Activated CD8-positive, alpha-beta memory T cell treated with anti-CD3 and anti-CD28 coated beads, Interleukin-2, amount 50 U/mL, for 1 hour (primary cell): ENCODE results near the gene GALR2.
"Not testable (repeated sequence)": the region's sequence is repeated elsewhere in the genome, so short reads cannot be mapped to it uniquely, and the experiment has no call there.

ENCODE experiments used
- DNase-seq: peaks from one replicate; pipeline ENCODE4 v3.0.0-alpha.2; 2020; ENCODE audit errors: extremely low read depth

The GALR2 gene, protein sequence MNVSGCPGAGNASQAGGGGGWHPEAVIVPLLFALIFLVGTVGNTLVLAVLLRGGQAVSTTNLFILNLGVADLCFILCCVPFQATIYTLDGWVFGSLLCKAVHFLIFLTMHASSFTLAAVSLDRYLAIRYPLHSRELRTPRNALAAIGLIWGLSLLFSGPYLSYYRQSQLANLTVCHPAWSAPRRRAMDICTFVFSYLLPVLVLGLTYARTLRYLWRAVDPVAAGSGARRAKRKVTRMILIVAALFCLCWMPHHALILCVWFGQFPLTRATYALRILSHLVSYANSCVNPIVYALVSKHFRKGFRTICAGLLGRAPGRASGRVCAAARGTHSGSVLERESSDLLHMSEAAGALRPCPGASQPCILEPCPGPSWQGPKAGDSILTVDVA

DNA sequence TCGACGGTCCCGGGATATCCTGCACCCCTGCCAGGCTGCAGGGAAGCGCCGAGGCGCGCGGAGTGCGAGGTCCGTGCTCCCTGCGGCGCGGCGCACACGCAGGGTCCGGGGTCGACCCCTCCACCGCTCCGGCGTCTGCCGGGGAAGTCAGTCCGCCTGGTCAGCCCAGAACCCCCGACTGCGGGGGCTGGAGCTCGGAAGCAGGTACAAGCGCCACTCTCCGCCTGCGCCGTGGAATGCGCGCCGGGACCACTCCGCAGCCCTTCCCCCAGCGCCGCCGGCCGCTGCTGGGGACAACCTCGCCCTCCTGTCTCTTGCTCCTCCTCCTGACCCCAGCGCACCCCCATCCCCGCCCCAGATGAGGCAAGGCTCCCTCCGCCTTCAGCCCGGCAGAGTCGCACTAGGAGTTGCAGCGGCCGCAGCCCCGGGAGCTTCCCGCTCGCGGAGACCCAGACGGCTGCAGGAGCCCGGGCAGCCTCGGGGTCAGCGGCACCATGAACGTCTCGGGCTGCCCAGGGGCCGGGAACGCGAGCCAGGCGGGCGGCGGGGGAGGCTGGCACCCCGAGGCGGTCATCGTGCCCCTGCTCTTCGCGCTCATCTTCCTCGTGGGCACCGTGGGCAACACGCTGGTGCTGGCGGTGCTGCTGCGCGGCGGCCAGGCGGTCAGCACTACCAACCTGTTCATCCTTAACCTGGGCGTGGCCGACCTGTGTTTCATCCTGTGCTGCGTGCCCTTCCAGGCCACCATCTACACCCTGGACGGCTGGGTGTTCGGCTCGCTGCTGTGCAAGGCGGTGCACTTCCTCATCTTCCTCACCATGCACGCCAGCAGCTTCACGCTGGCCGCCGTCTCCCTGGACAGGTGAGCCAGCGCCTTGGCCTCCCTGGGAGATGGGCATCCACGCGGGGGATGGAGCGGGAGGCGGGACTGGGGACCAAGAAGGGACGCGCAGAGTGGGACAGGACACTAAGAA is at the start of gene GALR2:
TSS of gene GALR2 (plus strand) at position 392 of the 974 bp plus-strand sequence. CDS start at position 495, 103 bp downstream.
- no peak for DNase-seq

DNA sequence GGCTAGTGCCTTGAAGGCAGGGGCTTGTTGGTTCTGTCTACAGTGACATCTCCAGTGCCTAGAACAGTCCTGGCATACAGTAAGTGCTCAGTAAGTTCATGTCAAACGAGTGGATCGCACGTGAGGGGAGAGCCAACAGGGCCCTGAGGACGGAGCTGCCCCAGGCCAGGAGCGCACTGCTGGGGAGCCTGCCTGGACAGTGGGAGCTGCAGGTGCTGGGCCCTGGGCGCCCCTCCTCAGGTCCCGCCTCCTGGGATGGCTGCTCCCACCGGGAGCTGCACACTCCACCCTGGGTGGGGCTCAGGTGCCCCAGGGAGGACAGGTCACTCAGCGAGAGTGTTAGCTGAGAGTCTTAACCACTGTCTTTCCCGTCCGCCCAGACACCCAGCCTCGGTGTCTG is 49.3 kb upstream of the GALR2 start:
- DNase-seq, result no peak

DNA sequence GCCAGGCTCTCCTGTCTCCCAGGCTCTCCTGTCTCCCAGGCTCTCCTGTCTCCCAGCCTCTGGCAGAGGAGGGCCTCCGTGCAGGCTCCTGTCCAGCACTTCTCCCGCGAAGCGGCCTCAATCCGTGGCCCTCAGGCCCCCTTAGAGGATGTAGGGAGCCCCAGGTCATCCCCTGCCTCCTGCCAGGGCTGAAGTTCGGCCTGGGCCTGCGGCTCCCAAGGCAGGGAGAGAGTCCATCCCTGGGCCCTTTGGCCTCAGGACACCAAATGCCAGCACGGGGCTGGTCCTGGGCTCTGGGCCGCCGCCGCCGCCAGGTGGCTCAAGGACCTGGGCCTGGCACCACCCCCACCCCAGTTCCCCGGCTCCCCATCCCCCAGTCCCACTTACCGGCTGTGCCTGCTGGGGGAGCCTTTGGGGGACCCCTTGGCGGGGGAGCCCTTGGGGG is 47.8 kb upstream of the GALR2 start:
- no peak for DNase-seq

DNA sequence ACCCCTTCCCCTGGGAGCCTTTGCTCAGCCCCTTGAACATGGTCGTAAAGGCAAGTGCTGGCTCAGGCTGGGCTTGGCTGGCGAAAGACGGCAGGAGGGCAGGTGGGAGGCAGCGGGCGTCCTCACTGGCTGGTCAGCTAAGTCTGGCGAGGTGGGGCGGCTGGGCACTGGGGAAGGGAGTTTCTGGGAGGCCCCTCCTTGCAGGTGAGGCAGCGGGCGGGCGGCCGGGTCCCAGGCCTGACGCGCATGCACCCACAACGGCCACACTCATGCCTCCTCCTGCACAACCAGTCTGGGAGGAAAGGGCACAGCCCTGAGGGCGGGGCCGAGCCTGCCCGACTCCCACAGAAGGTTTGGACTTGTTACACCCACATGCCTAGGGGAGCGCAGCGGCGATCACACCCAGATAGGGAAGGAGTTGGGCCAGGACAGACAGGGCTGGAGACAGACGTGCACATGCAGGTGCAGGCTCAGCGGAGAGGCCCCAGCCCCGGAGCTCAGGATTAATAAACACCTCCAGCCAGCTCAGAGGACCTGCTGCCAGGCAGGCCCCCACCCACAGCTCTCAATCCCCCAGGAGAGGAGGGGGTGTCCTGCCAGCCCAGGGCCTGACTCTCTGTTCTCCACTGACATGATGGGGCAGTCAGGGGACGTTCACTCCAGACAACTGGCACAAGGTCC is 47.3 kb upstream of the GALR2 start, which contains the start of gene EVPL:
TSS of gene EVPL (minus strand) at position 148 of the 681 bp plus-strand sequence. CDS start at position 40, 108 bp downstream.
- DNase-seq, result no peak

DNA sequence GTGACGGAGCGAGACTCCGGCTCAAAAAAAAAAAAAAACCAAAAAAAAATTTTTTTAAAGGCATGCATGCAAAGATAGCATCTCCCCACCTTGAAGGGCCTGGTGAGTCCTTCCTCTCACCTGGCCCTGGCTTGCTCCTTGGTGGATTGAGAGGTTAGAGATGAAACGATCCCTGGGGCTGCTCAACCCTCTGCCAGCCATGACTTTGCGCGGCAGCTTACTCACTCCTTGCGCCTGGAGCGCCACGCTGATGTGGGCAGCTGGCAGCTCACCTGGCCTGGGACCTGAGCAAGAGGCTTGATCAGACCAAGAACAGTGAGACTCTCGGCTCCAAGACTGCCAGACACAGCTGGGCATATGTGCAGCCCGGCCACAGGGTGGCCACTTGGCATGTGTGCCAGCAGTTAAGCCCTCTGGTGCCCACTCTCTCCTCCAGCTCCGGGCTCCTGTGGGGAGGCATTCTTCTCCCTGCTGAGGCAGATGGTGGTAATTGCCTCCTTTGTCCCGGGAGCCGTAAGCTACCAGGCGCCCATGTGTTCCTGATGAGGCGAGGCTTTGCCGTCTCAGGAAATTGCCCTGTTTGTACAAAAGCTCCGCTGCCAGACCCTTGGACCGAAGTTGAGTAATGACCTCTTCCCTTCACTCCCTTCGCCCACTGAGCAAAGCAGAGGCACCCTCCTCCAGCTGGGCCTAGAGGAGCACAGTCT is 42.4 kb upstream of the GALR2 start:
- no peak for DNase-seq

DNA sequence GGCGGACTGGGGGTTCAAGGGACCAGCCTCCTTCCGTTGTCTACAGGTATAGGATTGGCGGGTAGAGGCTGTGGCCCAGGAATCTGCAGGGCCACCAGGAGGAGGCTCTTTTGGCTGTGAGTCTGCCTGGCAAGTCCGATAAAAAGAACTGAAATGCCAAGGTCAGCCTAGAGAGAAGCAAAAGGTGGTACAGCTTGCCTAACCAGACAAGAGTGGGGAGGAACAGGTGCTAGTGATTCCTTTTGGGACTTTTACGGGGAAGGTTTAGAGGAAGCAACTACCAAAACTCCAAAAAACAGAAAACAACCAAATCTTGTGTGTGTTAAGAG is 41.8 kb upstream of the GALR2 start:
- DNase-seq, result no peak

DNA sequence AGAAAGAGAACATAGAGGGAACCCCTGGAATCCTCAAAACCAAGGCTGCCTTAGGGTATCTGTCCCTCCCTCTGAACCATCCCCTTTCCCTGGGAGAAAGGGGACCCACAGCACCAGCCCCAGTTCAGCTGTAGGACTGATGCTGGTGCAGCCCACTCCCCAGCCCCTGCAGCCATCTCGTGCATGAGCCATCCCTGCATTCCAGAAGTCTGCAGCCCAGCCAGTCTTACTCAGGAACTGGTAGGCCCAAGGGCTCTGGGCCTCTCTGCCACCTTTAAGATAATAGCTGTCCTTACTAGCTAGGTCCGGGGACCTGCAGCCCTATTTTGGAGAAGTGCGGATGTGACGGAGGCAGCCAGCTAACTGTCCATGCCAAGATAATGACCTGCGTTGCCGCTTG is 41.4 kb upstream of the GALR2 start:
- no peak for DNase-seq

DNA sequence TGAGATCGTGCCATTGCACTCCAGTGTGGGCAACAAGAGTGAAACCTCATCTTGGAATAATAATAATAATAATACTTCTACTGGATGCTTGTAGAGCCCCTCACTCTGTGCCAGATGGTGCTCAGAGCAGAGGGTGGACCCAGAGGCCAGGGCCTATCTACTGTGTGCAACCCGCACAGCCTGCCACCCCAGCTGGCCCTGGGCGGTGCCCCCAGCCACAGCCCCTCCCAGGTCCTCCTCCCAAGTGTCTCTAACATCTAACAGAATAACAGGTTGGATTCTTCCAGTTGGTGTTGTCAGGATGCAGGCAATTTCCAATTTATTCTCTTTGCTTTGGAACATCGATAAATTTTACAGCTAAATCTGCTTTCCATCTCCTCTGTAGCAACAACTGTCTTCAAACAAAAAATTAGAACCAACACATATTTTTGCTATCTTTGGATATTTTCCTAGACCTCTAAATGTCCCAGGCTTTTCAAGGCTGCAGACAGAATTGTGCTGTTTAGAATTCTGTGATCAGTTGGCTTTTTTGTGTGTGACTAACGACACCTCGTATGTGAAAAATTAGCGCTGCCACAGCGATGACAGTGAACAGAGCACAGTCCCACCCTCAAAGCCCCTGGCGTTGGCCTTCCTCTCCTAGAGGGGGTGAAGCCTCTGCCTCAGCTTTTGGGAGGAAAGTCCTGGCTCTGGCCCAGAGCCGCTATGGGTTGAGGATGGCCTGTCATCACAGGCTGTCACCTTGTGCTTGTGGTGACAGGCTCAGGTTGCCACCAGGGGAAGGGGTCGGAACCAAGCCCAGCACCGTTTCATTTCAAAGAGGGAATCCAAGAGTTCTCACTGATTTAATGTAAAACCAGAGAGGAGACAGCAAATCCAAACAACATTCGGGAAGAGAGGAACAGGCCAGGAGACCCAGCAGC is 39.9 kb upstream of the GALR2 start:
- no peak for DNase-seq

DNA sequence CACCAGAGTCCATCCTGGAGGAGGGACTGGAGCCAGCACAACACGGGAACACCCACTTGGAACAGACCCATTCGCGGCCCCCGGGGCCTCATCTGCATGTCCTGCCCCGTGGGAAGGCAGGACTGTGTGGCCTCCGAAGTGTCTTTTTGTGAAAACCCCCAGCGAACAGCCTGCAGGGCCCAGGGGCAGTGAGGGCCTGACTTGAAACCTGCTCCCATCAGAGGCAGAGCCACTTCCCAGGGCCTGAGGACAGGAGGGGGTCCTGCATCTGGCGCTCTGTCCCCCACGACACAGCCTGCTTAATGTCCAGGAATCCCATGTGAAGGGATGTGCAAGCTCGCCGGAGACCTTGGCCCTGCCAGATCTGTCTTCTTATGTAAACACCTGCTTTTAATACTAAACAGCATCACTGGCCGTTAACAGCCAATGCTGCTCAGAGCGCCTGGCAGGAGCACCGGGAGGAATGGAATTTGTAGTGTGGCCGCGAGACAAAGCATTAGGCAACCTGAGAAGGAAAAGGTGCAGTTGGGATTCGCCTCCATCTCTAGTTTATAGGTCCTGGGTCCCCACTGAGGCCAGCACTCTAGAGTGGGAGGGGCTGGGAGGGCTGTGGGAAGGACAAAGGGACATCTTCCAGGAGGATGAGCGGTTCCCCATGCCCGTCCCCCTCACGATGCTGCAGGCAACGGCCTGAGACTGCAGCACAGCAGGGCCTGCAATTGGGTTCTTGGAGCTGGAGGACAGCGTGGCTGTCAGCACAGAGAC is 37.9 kb upstream of the GALR2 start:
- no peak for DNase-seq

DNA sequence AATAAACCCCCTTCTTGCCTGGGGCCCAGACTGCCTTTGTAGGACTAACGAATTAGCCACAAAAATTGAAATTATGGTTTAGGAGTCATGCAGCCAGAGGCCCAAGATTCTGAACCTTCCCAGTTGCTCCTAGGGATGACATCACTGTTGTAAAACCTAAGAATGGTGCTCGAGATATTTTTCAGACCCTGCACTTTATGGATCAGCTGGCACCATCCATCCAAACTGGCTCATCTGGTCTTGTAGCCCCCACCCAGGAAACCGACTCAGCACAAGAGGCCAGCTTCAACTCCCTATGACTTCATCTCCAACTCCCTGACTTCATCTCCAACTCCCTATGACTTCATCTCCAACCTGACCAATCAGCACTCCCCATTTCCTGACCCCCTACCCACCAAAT is 36.5 kb upstream of the GALR2 start:
- no peak for DNase-seq

DNA sequence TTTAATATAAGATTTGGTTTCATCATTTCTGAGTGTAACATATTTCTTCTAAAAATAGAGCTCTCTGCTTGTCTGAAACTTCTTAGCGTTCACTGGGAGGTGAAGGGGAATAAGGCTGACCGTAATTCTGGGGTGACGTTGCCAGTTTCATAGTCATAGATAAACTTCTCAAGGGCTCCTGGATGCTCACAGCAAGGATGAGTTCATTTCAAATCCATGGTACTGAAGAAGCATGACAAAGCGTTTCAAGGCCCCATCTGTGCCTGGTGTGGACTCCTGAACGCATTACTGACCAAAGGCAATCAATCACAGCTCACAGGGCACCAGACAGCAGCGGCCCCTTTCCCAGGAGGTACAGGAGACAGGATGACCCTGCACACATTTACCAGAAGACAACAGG is 35.5 kb upstream of the GALR2 start:
- no peak for DNase-seq

DNA sequence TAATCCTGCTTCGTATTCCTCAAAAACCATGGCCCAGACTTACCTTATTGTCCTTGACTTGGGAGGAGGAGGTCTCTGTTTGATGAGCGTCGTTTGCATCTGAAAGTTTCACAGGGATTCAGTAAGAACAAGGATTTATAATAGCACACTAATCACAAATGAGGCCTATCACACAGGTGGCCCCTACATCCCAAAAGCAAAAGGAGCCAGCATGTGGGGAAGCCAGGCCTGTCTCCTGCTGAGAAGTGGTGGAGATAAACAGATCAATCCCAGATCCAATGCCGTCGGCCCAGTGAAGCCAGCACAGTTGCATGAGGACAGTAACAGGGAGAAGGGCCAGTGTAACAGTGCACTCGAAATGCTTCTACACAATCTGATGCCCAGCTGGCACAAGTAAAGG is 34.2 kb upstream of the GALR2 start:
- no peak for DNase-seq

DNA sequence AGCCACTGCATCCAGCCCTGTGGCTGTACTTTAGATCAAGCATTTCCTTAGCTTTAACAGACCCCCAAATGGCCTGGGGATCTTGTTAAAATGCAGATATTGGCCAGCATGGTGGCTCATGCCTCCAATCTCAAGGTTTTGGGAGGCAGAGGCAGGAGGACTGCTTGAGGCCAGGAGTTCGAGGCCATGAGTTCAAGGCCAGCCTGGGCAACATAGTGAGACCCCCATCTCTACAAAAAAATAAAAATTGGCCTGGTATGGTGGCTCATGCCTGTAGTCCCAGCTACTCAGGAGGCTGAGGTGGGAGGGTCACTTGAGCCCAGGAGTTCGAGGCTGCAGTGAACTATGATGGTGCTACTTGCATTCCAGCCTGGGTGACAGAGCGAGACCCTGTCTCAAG is 31.7 kb upstream of the GALR2 start:
- not testable (repeated sequence) for DNase-seq

DNA sequence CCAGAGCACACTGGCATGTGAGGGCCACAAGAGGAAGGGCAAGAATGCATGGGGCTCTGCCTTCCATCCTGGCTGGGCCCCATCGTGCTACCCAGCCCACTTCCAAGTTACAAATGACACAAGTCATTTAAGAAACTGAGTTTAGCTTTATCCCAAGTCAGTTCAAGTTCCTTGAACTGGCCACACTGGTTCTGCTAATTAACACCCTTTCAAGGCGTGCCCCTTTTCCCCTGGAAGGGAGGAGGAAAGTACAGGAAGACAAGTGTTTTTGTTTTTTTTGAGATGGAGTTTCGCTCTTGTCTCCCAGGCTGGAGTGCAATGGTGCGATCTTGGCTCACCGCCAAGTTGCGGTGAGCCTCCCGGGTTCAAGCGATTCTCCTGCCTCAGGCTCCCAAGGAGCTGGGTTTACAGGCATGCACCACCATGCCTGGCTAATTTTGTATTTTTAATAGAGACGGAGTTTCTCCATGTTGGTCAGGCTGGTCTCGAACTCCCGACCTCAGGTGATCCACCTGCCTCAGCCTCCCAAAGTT is 30.0 kb upstream of the GALR2 start:
- DNase-seq, result not testable (repeated sequence)

DNA sequence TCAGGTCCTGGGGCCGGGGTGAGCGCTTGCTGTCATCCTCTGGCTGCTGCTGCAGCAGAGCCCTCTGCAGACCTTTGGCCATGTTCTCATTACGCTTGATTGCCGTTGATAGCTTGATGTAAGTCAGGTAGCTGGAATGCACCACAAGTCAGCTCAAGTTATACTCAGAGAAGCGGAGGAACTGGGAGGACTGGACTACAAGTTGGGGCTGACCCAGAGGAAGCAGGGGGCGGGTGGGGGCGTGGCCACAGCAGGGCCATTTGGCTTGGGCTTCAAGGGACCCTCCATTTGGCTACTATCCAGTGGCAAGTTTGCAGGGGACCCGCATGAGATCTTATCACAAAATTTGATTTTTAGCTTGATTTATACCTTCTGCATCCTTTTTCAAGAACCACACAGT is 28.5 kb upstream of the GALR2 start:
- no peak for DNase-seq

DNA sequence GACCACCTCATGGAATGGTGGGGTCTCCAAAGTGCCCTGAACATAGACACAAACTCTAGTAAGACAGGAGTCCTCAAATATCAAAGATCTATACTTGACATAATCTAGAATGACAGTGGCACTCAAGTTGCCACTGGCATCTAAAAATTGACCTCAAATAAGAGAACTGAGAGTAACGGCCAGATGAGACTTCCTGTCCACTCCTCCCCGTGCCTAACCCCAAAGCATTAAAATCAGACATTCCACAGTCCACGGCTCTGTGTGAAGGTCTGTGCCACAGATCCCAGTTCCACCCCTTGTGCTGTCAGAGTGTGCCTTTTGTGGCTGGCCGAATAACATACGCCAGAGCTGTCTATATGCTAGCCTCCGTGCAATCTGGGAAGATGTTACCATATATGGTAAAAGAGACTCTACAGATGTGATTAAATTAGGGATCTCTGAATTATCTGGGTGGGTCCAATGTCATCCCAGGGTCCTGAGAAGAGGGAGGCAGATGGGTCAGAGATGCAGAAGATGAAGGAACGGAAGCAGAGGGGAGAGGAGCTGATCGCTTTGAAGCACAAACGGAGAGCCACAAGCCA is 26.5 kb upstream of the GALR2 start:
- no peak for DNase-seq

DNA sequence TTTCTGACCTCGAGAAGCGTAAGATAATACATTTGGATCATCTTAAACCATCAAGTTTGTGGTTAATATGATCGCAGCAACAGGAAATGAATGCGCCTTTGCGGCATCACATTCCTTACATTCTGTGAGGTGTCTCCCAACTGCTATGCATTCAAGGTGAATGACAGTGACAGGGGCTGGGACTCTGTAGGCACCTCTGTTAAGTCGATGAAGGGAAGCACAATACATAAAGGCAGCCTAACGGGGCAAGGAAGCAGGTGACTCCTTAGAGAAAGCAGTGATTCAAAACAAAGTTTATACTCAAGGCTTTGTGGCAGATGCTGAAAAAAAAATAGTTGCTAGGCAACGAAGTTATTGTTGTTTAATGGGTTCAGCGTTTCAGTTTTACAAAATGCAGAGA is 25.9 kb upstream of the GALR2 start:
- DNase-seq, result no peak

DNA sequence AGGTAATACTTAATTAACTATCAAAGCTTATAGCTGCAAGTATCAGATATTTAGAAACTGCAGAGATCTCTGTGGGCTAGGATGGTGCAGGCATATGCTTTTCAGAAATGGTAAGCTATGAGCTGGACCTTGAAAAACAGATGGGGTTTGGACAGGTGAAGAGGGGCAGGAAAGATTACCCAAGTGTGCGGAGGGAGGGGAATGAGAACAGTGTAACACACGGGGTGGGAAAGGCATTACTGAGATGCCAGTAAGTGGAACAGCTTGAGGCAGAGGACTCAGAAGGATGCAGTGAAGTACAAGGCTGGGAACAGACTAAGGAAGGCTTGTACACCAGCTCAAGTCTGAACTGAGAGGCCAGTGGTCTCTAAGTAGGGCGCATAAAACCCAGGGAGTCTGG is 25.3 kb upstream of the GALR2 start:
- no peak for DNase-seq
